Measurements from ENCODE around the gene GFAP.

The GFAP gene

DNA sequence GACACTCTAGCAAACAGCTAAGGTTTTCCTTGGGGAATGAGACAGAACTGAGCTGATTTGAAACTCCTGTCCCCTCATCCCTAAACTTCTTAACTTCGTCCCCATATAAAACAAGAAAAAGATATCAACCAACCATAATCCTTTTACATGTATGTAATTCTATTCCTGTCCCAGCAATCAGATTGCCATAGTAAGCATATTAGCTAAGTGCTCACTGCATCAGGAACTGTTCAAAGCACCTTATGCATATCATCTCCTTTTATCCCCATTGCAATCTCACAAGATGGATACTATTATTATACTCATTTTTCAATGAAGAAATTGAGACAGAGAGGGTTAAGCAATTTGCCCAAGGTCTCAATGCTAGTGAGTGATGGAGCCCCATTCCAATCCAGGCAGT, 25.5 kb upstream of the GFAP start:
- DNase-seq (ENCODE audit: low spot score), result no peak
- TF ChIP-seq CTCF (conservative IDR thresholded peaks at IDR 0.05; ENCODE audit: low read depth), result no peak
- peak overlapping the region; percentile 86; the same call in 1 of the 2 replicates for H3K27ac ChIP-seq
- ChIA-PET CTCF (interaction anchor here (0.7 to 1.4 kb wide), 3 partner anchors 21 to 159 kb away, joined by 3 read pairs; no protein-coding TSS in a partner anchor), POLR2A (ENCODE audit: low non-redundant PET) (no interaction called here)

DNA sequence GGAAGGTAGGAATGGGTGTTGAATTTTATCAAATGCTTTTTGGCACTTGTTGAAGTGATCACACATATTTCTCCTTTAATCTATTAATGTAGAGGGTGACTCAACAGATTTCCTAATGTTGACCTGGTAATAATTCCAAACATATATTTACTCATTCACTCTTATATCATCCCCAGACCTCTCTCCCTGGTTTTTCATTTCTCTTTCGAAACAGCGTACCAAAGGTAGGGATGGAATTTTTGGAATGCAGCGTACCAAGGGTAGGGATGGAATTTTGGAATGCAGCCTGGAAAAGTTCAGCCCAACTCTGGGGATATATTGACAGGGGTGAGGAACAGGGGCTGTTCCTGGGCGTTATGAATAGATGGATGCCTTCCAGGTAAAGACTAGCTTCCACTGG, 25.0 kb upstream of the GFAP start:
- no peak for TF ChIP-seq CTCF (conservative IDR thresholded peaks at IDR 0.05; ENCODE audit: low read depth)
- no peak overlapping the region for H3K27ac ChIP-seq
- DNase-seq (ENCODE audit: low spot score), result peak; percentile 97
- ChIA-PET POLR2A (ENCODE audit: low non-redundant PET) (no interaction called here), CTCF (interaction anchor here (0.6 to 1.1 kb wide), 4 partner anchors 20 to 159 kb away, joined by 3 to 6 read pairs (median 3); no protein-coding TSS in a partner anchor)

- no peak for TF ChIP-seq CTCF (conservative IDR thresholded peaks at IDR 0.05; ENCODE audit: low read depth)
- H3K27ac ChIP-seq, result peak overlapping the region; percentile 34
- DNase-seq (ENCODE audit: low spot score), result no peak
- POLR2A ChIA-PET (ENCODE audit: low non-redundant PET), result no interaction called here
- CTCF ChIA-PET, result interaction anchor here (0.8 to 1.4 kb wide), 2 partner anchors 15 to 31 kb away, joined by 3 to 5 read pairs; no protein-coding TSS in a partner anchor
Observed at GRCh38 chr17:44935116-44935515, 19.8 kb upstream of the GFAP start.

DNA sequence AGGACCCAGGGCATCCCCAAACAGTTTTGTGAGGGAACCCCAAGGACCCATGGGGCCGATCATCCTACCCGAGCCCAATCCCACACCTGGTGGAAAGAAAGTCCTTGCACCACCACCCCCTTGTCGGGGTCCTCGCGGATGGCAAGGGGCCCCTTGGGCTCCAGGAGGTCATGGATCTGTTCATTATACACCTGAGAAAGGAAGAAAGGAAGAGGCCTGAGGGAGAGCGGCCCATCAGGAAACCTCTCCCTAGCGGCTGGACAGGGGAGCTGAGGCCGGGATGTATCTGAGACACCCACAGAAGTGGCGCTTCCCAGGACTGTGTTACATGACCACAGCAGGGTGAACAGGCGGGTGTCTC, 19.4 kb upstream of the GFAP start:
- peak overlapping the region; percentile 34 for H3K27ac ChIP-seq
- POLR2A ChIA-PET (ENCODE audit: low non-redundant PET), result no interaction called here
- TF ChIP-seq CTCF (conservative IDR thresholded peaks at IDR 0.05; ENCODE audit: low read depth), result no peak
- CTCF ChIA-PET, result interaction anchor here (0.8 to 1.4 kb wide), 2 partner anchors 15 to 31 kb away, joined by 3 to 5 read pairs; no protein-coding TSS in a partner anchor
- DNase-seq (ENCODE audit: low spot score), result no peak

GRCh38 chr17:44933824-44934744, 18.8 kb upstream of the GFAP start:
- H3K27ac ChIP-seq, result peak overlapping the region; percentile 34
- TF ChIP-seq CTCF (conservative IDR thresholded peaks at IDR 0.05; ENCODE audit: low read depth), result no peak
- ChIA-PET CTCF (interaction anchor here (0.8 to 1.4 kb wide), 2 partner anchors 14 to 30 kb away, joined by 3 to 5 read pairs; no protein-coding TSS in a partner anchor), POLR2A (ENCODE audit: low non-redundant PET) (no interaction called here)
- no peak for DNase-seq (ENCODE audit: low spot score)

DNA sequence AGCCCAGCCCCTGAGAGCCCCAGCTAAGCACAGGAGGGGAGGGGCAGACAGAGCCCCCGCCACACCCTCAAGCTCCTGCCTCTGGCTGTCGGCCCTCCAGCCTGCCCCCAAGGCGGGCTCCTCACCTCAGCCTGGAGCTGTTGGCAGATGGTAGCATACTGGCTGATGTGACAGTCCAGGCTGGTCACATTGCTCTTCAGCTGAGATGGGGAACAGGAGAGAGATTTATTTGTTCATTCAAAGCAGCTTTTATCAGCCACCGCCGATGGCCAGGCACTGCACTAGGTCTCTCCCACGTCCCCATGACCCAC, 17.4 kb upstream of the GFAP start:
- TF ChIP-seq CTCF (conservative IDR thresholded peaks at IDR 0.05; ENCODE audit: low read depth), result no peak
- DNase-seq (ENCODE audit: low spot score), result no peak
- ChIA-PET POLR2A (ENCODE audit: low non-redundant PET) (no interaction called here), CTCF (interaction anchor here (1.4 kb wide), 1 partner anchor 90 kb away, joined by 5 read pairs; no protein-coding TSS in a partner anchor)
- H3K27ac ChIP-seq, result peak overlapping the region; percentile 34
